ENCODE measurements around the gene SIK2.

Gene SIK2

GRCh38 chr11:111761036-111761435 lies 158.8 kb downstream of the SIK2 start:
- Histone ChIP-seq H3K4me1 (ENCODE audit: insufficient read depth, poor library complexity, severe bottlenecking) (no peaks in the 10 kb centered on the region), H3K27me3 (ENCODE audit: insufficient read depth, poor library complexity, severe bottlenecking) (no peaks in the 10 kb centered on the region), H3K9me3 (ENCODE audit: severe bottlenecking) (no peaks in the 10 kb centered on the region), H3K36me3 (ENCODE audit: low read depth) (peaks cover 76% of the 10 kb centered on the region), H3K27ac (ENCODE audit: poor library complexity, severe bottlenecking) (no peak overlapping the region), H3K4me3 (ENCODE audit: severe bottlenecking) (no peak overlapping the region)
- no peak for TF ChIP-seq CTCF (IDR thresholded peaks at IDR 0.05; ENCODE audit: poor library complexity, severe bottlenecking)
- no peak for ATAC-seq (ENCODE audit: low read depth)
- no peak for DNase-seq (ENCODE audit: low spot score)

GRCh38 chr11:111762526-111762925 lies 160.3 kb downstream of the SIK2 start:
- TF ChIP-seq CTCF (IDR thresholded peaks at IDR 0.05; ENCODE audit: poor library complexity, severe bottlenecking): no peak
- Histone ChIP-seq H3K4me1 (ENCODE audit: insufficient read depth, poor library complexity, severe bottlenecking) (peaks cover 4% of the 10 kb centered on the region), H3K27ac (ENCODE audit: poor library complexity, severe bottlenecking) (no peak overlapping the region), H3K9me3 (ENCODE audit: severe bottlenecking) (no peaks in the 10 kb centered on the region), H3K4me3 (ENCODE audit: severe bottlenecking) (no peak overlapping the region), H3K27me3 (ENCODE audit: insufficient read depth, poor library complexity, severe bottlenecking) (no peaks in the 10 kb centered on the region), H3K36me3 (ENCODE audit: low read depth) (peaks cover 63% of the 10 kb centered on the region)
- no peak for ATAC-seq (ENCODE audit: low read depth)
- DNase-seq (ENCODE audit: low spot score): no peak

GRCh38 chr11:111762981-111763643 lies 160.9 kb downstream of the SIK2 start:
- DNase-seq (ENCODE audit: low spot score) (no peak), ATAC-seq (ENCODE audit: low read depth) (no peak)

GRCh38 chr11:111764621-111765020 lies 162.4 kb downstream of the SIK2 start:
- Histone ChIP-seq H3K4me1 (ENCODE audit: insufficient read depth, poor library complexity, severe bottlenecking) (peaks cover 4% of the 10 kb centered on the region), H3K4me3 (ENCODE audit: severe bottlenecking) (peak overlapping the region; percentile 78), H3K27me3 (ENCODE audit: insufficient read depth, poor library complexity, severe bottlenecking) (no peaks in the 10 kb centered on the region), H3K27ac (ENCODE audit: poor library complexity, severe bottlenecking) (no peak overlapping the region), H3K36me3 (ENCODE audit: low read depth) (peaks cover 43% of the 10 kb centered on the region), H3K9me3 (ENCODE audit: severe bottlenecking) (no peaks in the 10 kb centered on the region)
- ATAC-seq (ENCODE audit: low read depth) (no peak), DNase-seq (ENCODE audit: low spot score) (no peak)
- no peak for TF ChIP-seq CTCF (IDR thresholded peaks at IDR 0.05; ENCODE audit: poor library complexity, severe bottlenecking)

More at GRCh38 chr11:111762981-111763643, 160.9 kb downstream of the SIK2 start:
- H3K27ac ChIP-seq (ENCODE audit: poor library complexity, severe bottlenecking): no peak overlapping the region
- H3K4me3 ChIP-seq (ENCODE audit: severe bottlenecking): no peak overlapping the region
- H3K27me3 ChIP-seq (ENCODE audit: insufficient read depth, poor library complexity, severe bottlenecking): no peaks in the 10 kb centered on the region
- no peak for TF ChIP-seq CTCF (IDR thresholded peaks at IDR 0.05; ENCODE audit: poor library complexity, severe bottlenecking)
- no peaks in the 10 kb centered on the region for H3K9me3 ChIP-seq (ENCODE audit: severe bottlenecking)
- H3K36me3 ChIP-seq (ENCODE audit: low read depth): peaks cover 58% of the 10 kb centered on the region
- H3K4me1 ChIP-seq (ENCODE audit: insufficient read depth, poor library complexity, severe bottlenecking): peaks cover 4% of the 10 kb centered on the region

- no peak for TF ChIP-seq CTCF (IDR thresholded peaks at IDR 0.05; ENCODE audit: poor library complexity, severe bottlenecking)
- H3K4me3 ChIP-seq (ENCODE audit: severe bottlenecking): peak overlapping the region; percentile 78
- ATAC-seq (ENCODE audit: low read depth) (peak; percentile 45), DNase-seq (ENCODE audit: low spot score) (no peak)
- H3K27me3 ChIP-seq (ENCODE audit: insufficient read depth, poor library complexity, severe bottlenecking): no peaks in the 10 kb centered on the region
- H3K36me3 ChIP-seq (ENCODE audit: low read depth): peaks cover 35% of the 10 kb centered on the region
- no peaks in the 10 kb centered on the region for H3K9me3 ChIP-seq (ENCODE audit: severe bottlenecking)
- H3K4me1 ChIP-seq (ENCODE audit: insufficient read depth, poor library complexity, severe bottlenecking): peaks cover 4% of the 10 kb centered on the region
- H3K27ac ChIP-seq (ENCODE audit: poor library complexity, severe bottlenecking): peak overlapping the region; percentile 51
Measured at GRCh38 chr11:111765320-111765983, 163.2 kb downstream of the SIK2 start.
